ENCODE measurements around the gene EGLN3. TPM values are rescaled to one million over a fixed set of nuclear protein-coding genes. Genes with fewer than 3 reads are reported as not detected.

Gene EGLN3
- total RNA-seq, 1 experiment from 2014 or later = 20.0 TPM

GRCh38 chr14:33930439-33930838, 20.4 kb downstream of the EGLN3 start:
- H3K4me1 Mint-ChIP-seq = peaks cover 43% of the 10 kb centered on the region
- ATAC-seq (no peak), DNase-seq (ENCODE audit: low spot score) (no peak)
- H3K9me3 Mint-ChIP-seq = no peaks in the 10 kb centered on the region
- CTCF ChIA-PET = no interaction called here
- no peaks in the 10 kb centered on the region for H3K27me3 Mint-ChIP-seq (ENCODE audit: low read depth)
- POLR2A ChIA-PET = no interaction called here
- H3K4me3 Mint-ChIP-seq = no peak overlapping the region
- H3K36me3 Mint-ChIP-seq = peaks cover 36% of the 10 kb centered on the region
- TF ChIP-seq HMGXB4 (CRISPR knock-in tag; IDR thresholded peaks at IDR 0.05) = no peak
- TF ChIP-seq MAX (CRISPR knock-in tag; IDR thresholded peaks at IDR 0.05) = no peak
- TF ChIP-seq JUN (CRISPR knock-in tag; IDR thresholded peaks at IDR 0.05) = no peak
- TF ChIP-seq PRDM15 (CRISPR knock-in tag; IDR thresholded peaks at IDR 0.05) = no peak
- no peak for TF ChIP-seq NR3C1 (CRISPR knock-in tag; conservative IDR thresholded peaks at IDR 0.05; ENCODE audit: low read depth)
- no peak for TF ChIP-seq ZNF138 (CRISPR knock-in tag; conservative IDR thresholded peaks at IDR 0.05)
- no peak for TF ChIP-seq MYBL2 (CRISPR knock-in tag; IDR thresholded peaks at IDR 0.05)
- TF ChIP-seq FOXJ3 (CRISPR knock-in tag; IDR thresholded peaks at IDR 0.05; ENCODE audit: borderline replicate concordance) = no peak
- no peak for TF ChIP-seq ZNF219 (CRISPR knock-in tag; IDR thresholded peaks at IDR 0.05; ENCODE audit: borderline replicate concordance)
- TF ChIP-seq CTCF (IDR thresholded peaks at IDR 0.05) = no peak
- no peak for TF ChIP-seq EMX1 (CRISPR knock-in tag; IDR thresholded peaks at IDR 0.05)
- no peak for TF ChIP-seq AR (CRISPR knock-in tag; IDR thresholded peaks at IDR 0.05)
- TF ChIP-seq GRHL2 (CRISPR knock-in tag; IDR thresholded peaks at IDR 0.05; ENCODE audit: insufficient replicate concordance, severe bottlenecking) = no peak
- TF ChIP-seq E2F1 (CRISPR knock-in tag; IDR thresholded peaks at IDR 0.05) = no peak
- TF ChIP-seq CBFB (CRISPR knock-in tag; IDR thresholded peaks at IDR 0.05; ENCODE audit: low read depth) = no peak
- no peak for TF ChIP-seq ZSCAN18 (CRISPR knock-in tag; IDR thresholded peaks at IDR 0.05)
- no peak for TF ChIP-seq ARID4B (CRISPR knock-in tag; IDR thresholded peaks at IDR 0.05; ENCODE audit: borderline replicate concordance)
- H3K27ac Mint-ChIP-seq = no peak overlapping the region
